ENCODE results near the gene INTU.

The INTU gene

GRCh38 chr4:127756906-127757305 is 124.1 kb downstream of the INTU start:
- TF ChIP-seq CTCF (IDR thresholded peaks at IDR 0.05; ENCODE audit: low read length): no peak
- TF ChIP-seq EZH2phosphoT487 (IDR thresholded peaks at IDR 0.05; ENCODE audit: low read length): no peak
- no peak for TF ChIP-seq EZH2 (optimal IDR thresholded peaks at IDR 0.05; ENCODE audit: low read depth, low read length)

GRCh38 chr4:127759228-127759820 is 126.6 kb downstream of the INTU start:
- H3K9me3 ChIP-seq (replicated peaks; ENCODE audit: insufficient read depth, low read length): no peaks in the 10 kb centered on the region
- no peak for TF ChIP-seq CTCF (IDR thresholded peaks at IDR 0.05; ENCODE audit: low read length)
- no peak for TF ChIP-seq EZH2 (optimal IDR thresholded peaks at IDR 0.05; ENCODE audit: low read depth, low read length)
- no peak for TF ChIP-seq EZH2phosphoT487 (IDR thresholded peaks at IDR 0.05; ENCODE audit: low read length)
- no peak overlapping the region for H3K4me3 ChIP-seq (ENCODE audit: low read length)
- H3K79me2 ChIP-seq (ENCODE audit: low read length): no peaks in the 10 kb centered on the region
- no peak overlapping the region for H2AFZ ChIP-seq (ENCODE audit: low read length)
- H3K27me3 ChIP-seq (replicated peaks; ENCODE audit: insufficient read depth, low read length): no peaks in the 10 kb centered on the region
- DNase-seq: no peak
- no peak overlapping the region for H3K9ac ChIP-seq (ENCODE audit: low read length)
- peaks cover 7% of the 10 kb centered on the region for H3F3A ChIP-seq (ENCODE audit: insufficient read depth, low read length)
- H3K4me2 ChIP-seq (ENCODE audit: low read depth, low read length): no peak overlapping the region
- H3K9me2 ChIP-seq (replicated peaks; ENCODE audit: insufficient read depth, low read length): no peaks in the 10 kb centered on the region
- no peaks in the 10 kb centered on the region for H4K20me1 ChIP-seq (ENCODE audit: insufficient read depth, low read length)
- no peaks in the 10 kb centered on the region for H3K36me3 ChIP-seq (replicated peaks; ENCODE audit: insufficient read depth, low read length)
- peaks cover 8% of the 10 kb centered on the region for H3K4me1 ChIP-seq (ENCODE audit: low read length)
- H3K27ac ChIP-seq (ENCODE audit: low read length): no peak overlapping the region

More at GRCh38 chr4:127756906-127757305, 124.1 kb downstream of the INTU start:
- H3K9ac ChIP-seq (ENCODE audit: low read length): no peak overlapping the region
- H3K27me3 ChIP-seq (replicated peaks; ENCODE audit: insufficient read depth, low read length): no peaks in the 10 kb centered on the region
- no peaks in the 10 kb centered on the region for H3K9me2 ChIP-seq (replicated peaks; ENCODE audit: insufficient read depth, low read length)
- H3K79me2 ChIP-seq (ENCODE audit: low read length): no peaks in the 10 kb centered on the region
- H3K4me1 ChIP-seq (ENCODE audit: low read length): peaks cover 26% of the 10 kb centered on the region
- no peak overlapping the region for H2AFZ ChIP-seq (ENCODE audit: low read length)
- no peaks in the 10 kb centered on the region for H3K36me3 ChIP-seq (replicated peaks; ENCODE audit: insufficient read depth, low read length)
- H3K4me2 ChIP-seq (ENCODE audit: low read depth, low read length): no peak overlapping the region
- H3F3A ChIP-seq (ENCODE audit: insufficient read depth, low read length): peaks cover 25% of the 10 kb centered on the region
- H4K20me1 ChIP-seq (ENCODE audit: insufficient read depth, low read length): no peaks in the 10 kb centered on the region
- no peak overlapping the region for H3K27ac ChIP-seq (ENCODE audit: low read length)
- no peaks in the 10 kb centered on the region for H3K9me3 ChIP-seq (replicated peaks; ENCODE audit: insufficient read depth, low read length)
- no peak overlapping the region for H3K4me3 ChIP-seq (ENCODE audit: low read length)
- DNase-seq: no peak

GRCh38 chr4:127759893-127760292 is 127.1 kb downstream of the INTU start:
- no peak overlapping the region for H3K9ac ChIP-seq (ENCODE audit: low read length)
- no peaks in the 10 kb centered on the region for H3K9me2 ChIP-seq (replicated peaks; ENCODE audit: insufficient read depth, low read length)
- H2AFZ ChIP-seq (ENCODE audit: low read length): no peak overlapping the region
- H3K4me2 ChIP-seq (ENCODE audit: low read depth, low read length): no peak overlapping the region
- no peak overlapping the region for H3K27ac ChIP-seq (ENCODE audit: low read length)
- no peak for TF ChIP-seq EZH2phosphoT487 (IDR thresholded peaks at IDR 0.05; ENCODE audit: low read length)
- no peak for TF ChIP-seq EZH2 (optimal IDR thresholded peaks at IDR 0.05; ENCODE audit: low read depth, low read length)
- TF ChIP-seq CTCF (IDR thresholded peaks at IDR 0.05; ENCODE audit: low read length): no peak
- H3K9me3 ChIP-seq (replicated peaks; ENCODE audit: insufficient read depth, low read length): no peaks in the 10 kb centered on the region
- no peaks in the 10 kb centered on the region for H3K27me3 ChIP-seq (replicated peaks; ENCODE audit: insufficient read depth, low read length)
- H3K79me2 ChIP-seq (ENCODE audit: low read length): no peaks in the 10 kb centered on the region
- no peak for DNase-seq
- H3K4me1 ChIP-seq (ENCODE audit: low read length): peaks cover 4% of the 10 kb centered on the region
- H3K36me3 ChIP-seq (replicated peaks; ENCODE audit: insufficient read depth, low read length): no peaks in the 10 kb centered on the region
- H4K20me1 ChIP-seq (ENCODE audit: insufficient read depth, low read length): no peaks in the 10 kb centered on the region
- peaks cover 1% of the 10 kb centered on the region for H3F3A ChIP-seq (ENCODE audit: insufficient read depth, low read length)
- H3K4me3 ChIP-seq (ENCODE audit: low read length): no peak overlapping the region
